Retinal pigment epithelial cell (primary cell): ENCODE data around the gene NAT16.
A peak's percentile ranks its signal among the peaks of the same experiment; 100 is the strongest.

Experiments used
- DNase-seq: peaks from one replicate; pipeline ENCODE4 v3.0.0-alpha.2; 2010; ENCODE audit warnings: low read depth
- H3K4me3 ChIP-seq: 2 replicates; pipeline ENCODE4 v1.5.1; 2011; ENCODE audit warnings: mild to moderate bottlenecking, low read length, control low read depth, moderate library complexity
- TF ChIP-seq, protein P1 (sequence below): conservative IDR thresholded peaks from 2 replicates; pipeline ENCODE4 v1.5.1; 2011; ENCODE audit warnings: low read depth, low read length, control low read depth, inconsistent platforms

NAT16 gene

DNA sequence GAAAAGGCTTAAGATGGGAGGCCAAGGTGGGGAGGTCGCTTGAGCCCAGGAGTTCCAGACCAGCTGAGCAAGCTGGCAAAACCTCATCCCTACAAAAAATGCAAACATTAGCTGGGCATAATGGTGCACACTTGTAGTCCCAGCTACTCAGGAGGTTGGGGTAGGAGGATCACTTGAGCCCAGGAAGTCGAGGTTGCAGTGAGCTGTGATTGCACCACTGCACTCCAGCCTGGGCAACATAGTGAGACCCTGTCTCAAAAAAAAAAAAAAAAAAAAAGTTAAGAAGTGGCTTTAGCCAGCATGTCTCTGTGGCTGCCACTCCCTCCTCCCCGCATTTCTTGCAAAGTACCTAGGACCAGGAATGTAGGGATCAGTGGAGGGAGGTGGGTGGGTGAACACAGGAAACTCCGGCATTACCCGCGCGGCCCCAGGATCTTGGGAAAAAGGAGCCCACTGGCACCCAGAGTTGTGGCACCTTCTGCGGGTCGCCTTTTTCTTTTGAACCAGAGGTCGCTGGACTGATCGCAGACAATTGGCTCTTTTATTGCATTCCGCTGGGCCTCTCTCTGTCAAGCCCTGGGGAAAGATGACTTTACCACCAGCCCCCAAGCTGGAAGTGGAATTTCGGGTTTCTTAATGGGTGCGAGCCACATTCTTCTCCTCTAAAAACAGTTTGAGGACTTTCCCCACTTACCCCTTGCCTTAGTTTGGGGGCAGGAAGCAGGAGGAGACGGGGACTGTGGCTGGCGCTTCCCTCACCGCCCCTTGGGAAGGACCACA is 18.2 kb downstream of the NAT16 start:
- no peak overlapping the region for H3K4me3 ChIP-seq
- no peak for DNase-seq
- TF ChIP-seq, protein P1, sequence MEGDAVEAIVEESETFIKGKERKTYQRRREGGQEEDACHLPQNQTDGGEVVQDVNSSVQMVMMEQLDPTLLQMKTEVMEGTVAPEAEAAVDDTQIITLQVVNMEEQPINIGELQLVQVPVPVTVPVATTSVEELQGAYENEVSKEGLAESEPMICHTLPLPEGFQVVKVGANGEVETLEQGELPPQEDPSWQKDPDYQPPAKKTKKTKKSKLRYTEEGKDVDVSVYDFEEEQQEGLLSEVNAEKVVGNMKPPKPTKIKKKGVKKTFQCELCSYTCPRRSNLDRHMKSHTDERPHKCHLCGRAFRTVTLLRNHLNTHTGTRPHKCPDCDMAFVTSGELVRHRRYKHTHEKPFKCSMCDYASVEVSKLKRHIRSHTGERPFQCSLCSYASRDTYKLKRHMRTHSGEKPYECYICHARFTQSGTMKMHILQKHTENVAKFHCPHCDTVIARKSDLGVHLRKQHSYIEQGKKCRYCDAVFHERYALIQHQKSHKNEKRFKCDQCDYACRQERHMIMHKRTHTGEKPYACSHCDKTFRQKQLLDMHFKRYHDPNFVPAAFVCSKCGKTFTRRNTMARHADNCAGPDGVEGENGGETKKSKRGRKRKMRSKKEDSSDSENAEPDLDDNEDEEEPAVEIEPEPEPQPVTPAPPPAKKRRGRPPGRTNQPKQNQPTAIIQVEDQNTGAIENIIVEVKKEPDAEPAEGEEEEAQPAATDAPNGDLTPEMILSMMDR: no peak

DNA sequence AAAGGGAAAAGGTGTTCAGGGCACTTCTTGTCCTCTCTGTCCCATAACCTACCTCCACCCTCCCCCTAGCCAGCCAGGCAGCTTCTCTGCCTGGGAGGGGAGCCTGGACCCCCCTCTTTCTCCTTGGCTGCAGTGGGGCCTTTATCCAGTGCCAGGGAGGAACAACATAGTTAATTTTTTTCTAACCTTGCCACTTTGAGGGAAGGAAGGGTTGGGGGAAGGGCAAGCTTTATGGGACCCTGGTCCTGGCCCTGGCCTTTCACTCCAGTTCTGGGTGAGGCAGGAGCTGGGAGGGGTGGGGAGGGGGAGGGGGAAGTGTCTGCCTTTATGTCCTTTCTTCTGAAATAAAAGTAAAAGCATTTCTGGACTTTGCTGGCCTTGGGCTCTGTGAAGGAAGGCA is 19.2 kb downstream of the NAT16 start:
- H3K4me3 ChIP-seq: no peak overlapping the region
- TF ChIP-seq, protein P1: no peak
- no peak for DNase-seq

DNA sequence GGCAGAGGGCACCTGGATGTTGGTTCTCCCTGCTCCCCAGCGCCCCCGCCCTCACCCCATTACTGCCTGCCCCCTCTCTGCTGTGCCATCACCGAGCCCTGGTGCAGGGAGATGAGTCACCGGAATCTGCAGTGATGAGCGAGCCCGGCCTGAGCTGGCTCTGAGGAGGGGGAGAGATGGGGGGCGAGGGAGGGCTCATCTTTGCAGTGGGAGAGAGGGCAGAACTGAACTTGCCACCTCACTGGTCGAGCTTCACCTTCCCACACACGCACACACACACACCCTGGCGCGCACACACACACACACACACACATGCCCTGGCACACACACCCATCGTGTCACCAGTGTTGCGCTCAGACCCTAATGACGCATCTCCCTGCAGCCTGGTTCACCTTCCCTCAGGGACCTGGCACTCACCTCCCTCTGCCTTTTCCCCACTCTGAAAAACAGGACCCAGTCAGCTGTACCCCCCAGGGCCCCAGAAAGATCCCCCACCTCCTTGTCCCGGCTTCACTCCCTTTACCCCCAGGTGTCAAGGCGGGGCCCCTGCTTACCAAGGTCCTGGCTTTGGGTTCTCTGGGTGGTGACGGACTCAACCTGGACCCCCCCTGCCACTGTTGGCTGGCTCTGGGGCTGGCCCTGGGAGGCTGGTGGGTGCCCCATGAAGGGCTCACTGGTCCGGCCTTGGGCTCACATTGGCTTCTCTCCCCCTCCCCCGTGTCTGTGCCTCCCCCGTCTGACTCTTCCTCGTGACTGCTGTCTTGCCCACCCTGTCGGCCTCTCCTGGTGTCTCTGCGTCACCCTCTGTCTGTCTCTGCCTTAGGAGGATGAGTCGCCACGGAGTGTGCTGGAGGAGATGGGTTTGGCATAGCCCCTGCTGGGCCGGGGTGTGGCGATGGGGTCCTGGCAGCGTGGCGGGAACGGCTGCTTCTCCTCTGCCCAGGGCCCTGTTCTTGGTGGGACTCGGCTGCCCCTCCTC is 20.1 kb downstream of the NAT16 start:
- no peak overlapping the region for H3K4me3 ChIP-seq
- TF ChIP-seq, protein P1: no peak
- no peak for DNase-seq

DNA sequence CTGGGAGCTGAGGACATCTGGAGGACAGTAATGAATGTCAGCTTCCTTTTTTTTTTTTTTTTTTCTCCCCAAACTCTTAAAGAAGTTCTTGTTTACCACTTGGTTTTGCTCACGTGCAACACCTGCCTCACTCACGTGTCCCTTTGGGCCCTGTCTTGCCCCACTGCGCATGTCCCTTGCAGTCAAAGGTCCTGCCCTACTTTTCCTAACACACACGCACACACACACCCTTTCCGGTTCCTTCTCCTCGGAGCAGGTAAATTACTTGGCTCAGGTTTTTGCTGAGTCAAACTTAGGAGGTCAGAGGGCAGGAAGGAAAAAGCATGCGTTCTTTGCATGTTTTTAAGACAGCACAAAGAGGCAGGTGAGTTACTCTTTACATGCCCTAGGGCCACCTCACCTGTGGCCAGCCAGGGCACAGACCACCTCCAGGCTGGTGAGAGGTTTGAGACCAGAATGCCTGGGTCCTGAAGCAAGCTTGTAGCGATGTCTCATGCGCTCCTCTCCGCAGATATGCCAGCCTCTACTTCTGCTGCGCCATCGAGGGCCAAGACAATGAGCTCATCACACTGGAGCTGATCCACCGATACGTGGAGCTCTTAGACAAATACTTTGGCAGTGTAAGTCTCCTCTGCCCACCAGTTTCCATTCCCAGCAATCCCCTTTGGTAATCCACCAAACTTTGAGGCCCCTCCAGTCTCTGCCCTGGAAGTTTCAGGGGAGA is 23.1 kb downstream of the NAT16 start:
- H3K4me3 ChIP-seq: no peak overlapping the region
- TF ChIP-seq, protein P1: no peak
- no peak for DNase-seq

DNA sequence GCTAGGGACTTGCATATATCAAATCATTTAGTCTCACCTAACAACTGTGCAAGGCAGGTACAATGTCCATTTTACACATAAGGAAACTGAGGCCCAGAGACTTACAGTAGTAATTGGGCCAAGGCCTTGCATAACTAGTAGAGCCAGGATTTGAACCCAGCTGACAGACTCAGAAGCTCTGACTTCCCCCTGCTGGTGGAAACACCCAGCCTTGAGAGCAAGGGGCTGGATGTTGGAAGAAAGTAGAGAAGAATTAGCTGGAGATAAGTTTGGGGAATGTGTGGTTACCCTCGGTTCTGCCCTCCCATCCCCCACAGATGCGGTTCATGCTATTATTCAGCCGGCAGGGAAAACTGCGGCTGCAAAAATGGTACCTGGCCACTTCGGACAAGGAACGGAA is 23.8 kb downstream of the NAT16 start:
- DNase-seq: no peak
- TF ChIP-seq, protein P1: peak; percentile 29
- H3K4me3 ChIP-seq: no peak overlapping the region

DNA sequence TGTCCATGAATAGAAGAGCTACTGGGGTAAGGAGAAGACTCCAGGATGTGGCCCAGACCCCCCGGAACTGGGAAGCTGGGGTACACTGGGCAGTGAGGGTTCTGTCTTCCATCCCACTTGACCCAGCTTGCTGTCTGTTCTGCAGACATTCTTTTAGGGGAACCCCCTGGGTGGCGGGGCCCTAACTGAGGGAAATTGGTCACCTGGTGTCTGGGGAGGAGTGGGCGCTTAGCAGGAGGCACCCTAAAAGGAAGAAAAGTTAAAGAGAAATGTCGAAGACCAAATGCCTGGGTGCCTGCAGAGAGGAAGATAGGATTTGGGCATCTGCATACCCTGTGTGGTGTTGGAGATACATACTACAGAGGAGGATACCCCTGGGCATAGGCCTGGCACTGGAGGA is 24.8 kb downstream of the NAT16 start:
- TF ChIP-seq, protein P1: no peak
- no peak for DNase-seq
- peak overlapping the region; percentile 80 for H3K4me3 ChIP-seq
